GM21423 (cell line): ENCODE results near the gene MACROD2.
"Not testable (repeated sequence)": the region's sequence is repeated elsewhere in the genome, so short reads cannot be mapped to it uniquely, and the experiment has no call there.

Experiments used
- ATAC-seq: cut with Tn5 transposase; IDR thresholded peaks from one replicate; pipeline ENCODE4 v1.9.1; 2021; ENCODE audit warnings: mild to moderate bottlenecking, moderate library complexity; ENCODE audit not compliant: unreplicated experiment

MACROD2 gene

DNA sequence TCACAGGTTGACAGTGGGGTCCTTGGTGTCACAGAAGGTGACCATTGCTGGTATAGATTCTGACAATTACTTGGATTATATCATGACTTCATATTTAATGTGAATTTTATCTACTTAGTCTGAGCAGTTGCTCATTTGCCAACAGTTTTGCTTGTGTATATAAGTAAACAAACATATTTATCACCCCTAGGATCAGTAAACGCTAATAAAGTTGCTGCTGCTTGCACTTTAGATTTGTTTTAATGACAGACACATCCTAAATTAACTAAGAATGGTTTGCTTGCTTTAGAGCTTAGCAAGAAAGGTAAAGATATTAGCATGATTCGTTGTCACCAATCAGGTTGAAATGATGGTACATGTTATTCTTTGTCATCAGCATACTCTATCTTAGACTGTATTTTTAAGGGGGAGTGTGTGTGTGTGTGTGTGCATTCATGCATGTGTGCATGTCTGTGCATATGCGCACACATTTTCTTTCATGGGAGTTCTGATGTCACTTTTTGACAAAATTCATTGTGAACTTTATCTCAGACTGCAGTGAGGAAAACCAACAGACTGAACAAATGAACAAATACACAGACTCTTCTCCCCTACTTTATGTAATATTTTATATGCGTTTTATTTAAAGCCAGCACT is 1124.7 kb downstream of the MACROD2 start:
- no peak for ATAC-seq

DNA sequence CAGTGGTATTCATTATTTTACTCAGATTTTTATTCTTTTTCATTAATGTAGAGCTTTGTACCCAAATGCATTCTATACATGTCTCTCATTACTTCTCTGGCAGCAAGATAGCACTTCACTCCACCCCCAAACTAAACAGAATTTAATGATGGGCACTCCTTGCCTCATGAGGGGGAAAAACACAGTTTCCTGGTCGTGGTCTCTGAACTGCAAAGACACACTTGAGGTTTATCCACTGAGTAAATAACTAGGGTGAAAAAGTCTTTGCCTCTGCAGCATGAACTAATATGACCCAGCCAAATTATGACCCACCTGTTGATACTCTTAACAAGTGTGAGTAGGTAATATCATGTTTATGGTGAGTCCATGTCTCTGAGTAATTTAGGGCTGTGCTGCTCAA is 1127.3 kb downstream of the MACROD2 start:
- no peak for ATAC-seq

DNA sequence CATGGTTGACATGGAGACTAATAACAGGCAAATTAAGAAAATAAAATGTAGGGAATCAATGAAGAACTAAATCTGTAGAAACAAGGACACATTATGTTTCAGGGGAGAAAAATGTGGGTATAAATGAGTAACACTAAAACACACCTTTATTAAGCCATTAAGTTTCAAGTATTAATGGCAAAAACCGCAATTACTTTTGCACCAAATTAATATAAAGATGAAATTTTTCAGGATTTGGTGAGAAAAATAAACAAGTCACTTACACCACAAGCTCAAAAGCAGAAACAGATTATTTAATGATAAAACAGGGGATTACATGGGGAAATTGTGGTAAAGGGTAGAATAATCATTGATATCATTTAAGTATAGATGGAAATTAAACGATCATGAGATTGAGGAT is 1135.9 kb downstream of the MACROD2 start:
- no peak for ATAC-seq

DNA sequence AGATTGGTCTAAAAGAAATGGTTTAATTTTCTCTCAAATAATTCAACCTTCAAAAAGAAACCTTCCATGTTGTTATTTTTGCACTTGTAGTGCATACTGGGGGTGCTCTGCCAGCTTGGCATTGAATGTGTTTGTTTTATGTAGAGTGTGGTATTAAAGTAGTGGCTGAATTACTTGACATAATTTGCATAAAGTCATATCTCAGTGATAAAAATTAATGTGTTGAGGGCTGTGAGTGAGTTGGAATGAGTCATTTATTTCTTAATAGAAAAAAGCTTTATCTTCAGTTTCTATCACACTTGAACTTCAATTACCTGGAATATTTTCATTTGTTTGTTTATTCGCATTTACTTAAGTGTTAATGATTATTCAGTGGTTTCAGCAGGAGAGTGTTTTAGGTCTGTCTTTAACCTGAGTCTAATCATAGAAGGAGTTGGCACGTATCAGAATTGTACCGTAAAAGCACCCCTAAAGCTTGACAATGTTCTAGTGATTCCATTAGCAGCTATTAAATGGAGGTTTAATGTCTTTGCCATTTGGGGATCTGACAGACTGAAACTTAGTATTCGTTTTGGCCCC is 1143.3 kb downstream of the MACROD2 start:
- no peak for ATAC-seq

DNA sequence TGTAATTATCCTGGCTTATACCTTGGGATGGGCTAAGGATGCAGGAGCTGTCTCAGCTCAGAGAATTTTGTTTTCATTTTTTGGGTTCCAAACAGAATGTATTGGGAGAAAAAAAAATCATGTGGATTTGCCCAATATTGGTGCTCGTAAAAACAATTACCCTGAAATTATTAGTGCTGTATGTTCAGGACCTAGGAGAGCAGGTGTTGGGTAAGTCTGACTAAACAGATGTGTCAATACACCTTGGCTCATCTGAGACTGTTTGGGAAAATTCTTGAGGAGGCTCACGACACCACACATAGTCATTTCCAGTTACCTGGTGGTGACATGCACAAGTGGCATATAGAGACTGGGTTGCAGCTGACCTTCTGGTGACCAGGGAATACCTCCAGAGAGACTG is 1144.2 kb downstream of the MACROD2 start:
- no peak for ATAC-seq

DNA sequence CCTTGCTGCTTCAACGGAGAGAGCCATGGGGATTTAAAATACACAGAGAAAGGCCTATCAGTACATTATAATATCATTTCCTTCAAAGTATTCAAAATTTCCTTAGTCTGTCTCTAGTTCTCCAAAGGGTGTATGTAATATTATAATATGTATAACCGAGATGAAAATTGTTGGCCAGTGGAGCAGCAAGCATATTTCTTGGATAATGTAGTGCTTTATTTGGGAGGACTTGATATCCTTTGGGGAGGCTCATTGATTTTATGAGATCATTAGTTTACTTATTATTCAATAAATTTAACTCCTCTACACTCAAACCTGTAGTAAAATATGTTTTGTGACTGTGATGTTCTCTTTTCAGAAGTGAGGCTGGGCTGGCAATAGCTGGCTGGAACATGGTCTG is 1145.0 kb downstream of the MACROD2 start:
- ATAC-seq = no peak

DNA sequence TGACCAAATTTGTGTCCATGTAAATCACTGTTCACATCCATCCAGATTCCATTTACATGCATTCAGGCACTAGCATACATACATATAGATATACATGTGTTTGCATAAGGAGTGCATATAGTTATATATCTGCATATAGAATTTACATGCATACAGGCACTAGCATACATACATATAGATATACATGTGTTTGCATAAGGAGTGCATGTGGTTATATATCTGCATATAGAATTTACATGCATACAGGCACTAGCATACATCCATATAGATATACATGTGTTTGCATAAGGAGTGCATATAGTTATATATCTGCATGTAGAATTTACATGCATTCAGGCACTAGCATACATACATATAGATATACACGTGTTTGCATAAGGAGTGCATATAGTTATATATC is 1145.6 kb downstream of the MACROD2 start:
- ATAC-seq = not testable (repeated sequence)

DNA sequence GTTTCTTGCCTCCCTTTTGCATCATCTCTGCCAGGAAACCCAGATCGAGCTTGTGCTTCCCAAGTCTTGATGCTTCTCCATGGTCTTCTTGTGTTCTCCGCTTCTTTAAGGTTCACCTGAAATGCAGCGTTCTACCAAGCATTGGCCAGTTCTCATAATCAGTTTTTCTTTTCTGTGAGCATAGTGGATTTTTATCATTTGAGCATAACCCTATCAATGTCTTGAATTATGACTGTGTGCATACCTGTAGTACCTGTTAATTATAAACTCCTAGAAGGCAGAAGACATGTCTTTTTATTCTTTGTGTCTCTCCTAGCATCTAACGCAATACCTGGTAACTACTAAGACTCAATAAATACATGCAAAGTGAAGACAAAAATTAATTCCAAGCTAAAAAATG is 1146.5 kb downstream of the MACROD2 start:
- ATAC-seq = no peak

DNA sequence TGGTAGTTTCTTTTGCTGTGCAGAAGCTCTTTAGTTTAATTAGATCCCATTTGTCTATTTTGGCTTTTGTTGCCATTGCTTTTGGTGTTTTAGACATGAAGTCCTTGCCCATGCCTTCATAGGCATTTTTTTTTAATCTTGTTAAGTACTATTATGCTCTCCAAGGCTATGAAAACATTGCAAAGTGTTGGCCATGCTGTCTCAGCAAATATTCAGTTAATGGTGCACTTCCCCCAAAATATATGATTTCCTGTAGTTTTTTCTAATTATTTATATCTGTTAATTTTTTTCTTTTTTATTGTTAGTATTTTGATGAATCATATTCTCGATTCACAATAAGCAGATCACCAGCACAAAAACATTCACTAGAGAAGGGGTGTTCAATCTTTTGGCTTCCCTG is 1148.2 kb downstream of the MACROD2 start:
- ATAC-seq = no peak

DNA sequence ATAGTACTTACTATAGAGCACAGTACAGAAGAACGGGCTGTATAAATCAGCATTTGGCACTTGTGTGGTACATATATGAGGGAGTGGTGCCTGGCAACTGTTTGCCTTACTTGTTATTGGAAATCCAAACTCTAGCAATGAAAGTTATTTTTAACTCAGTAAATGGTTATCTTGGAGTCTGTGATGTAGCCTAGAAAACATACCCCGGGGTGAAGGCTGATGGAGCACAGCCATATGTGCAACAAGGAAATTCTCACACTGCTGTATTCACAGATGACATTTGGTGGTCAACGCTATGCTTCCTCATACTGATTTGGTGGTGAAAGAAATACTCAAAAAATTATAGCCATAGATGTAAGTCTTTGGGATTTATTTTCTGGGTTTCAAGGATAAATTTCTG is 1149.6 kb downstream of the MACROD2 start:
- no peak for ATAC-seq

DNA sequence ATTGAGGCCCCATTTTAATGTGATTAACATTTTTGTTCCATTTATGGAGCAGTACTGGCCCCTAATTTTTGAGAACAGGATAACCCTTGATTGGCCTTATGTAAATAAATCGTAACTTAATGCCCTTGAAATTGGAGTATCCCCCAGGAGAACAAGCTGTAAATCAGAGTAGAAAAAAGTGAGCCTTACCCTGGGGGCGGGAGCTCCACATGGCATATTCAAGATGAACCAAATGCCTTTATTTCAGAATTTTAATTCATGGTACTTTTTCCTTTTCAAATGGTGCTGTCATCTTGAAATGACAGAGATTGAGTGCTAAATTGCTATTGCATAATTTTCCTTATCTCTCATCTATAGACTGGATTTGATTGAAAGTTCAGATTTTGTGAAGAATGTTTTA is 1151.6 kb downstream of the MACROD2 start:
- no peak for ATAC-seq

DNA sequence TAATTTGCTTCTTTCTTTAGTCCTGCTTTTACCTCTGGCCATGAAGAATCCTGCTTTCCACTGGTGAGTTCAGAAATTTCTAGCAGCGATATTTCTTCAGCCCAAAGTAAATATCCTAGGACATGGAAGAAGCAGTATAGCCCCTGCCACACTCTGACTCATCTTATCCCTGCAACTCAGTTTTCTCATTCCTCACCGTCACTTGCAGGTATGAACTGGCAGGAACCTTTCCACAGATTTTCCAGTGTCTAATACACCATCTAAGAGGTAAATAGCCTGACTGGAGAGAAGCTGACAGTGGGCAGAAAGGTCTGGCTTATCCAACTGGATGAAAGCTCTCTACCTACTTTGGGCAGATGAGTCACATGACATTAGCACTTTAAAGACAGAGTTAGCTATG is 1158.8 kb downstream of the MACROD2 start:
- no peak for ATAC-seq

DNA sequence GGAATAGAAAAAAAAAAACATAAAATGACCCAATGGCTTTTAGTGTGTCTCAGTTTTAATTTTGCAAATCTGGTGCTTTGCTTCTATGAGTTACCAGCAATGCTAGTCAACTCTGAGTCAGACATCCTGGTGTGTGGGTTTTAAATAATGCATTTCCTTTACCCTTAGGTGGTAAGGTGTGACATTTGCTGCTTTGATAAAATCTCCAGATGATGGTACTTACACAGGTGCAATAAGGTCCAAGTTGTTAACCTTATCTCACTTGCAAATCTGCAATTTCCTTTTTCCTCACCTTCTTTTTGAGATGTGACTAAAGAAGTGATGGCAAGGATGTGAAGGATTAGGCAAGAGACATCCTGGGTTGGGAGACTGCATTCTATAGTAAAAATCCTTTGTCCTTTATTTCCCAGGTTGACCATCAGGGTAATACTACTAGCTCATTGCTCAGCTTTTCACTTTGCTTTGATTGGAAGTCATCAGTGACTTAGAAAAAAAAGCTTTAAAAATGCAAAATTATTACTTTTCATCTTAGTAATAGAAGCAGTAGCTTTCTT is 1160.6 kb downstream of the MACROD2 start:
- no peak for ATAC-seq

DNA sequence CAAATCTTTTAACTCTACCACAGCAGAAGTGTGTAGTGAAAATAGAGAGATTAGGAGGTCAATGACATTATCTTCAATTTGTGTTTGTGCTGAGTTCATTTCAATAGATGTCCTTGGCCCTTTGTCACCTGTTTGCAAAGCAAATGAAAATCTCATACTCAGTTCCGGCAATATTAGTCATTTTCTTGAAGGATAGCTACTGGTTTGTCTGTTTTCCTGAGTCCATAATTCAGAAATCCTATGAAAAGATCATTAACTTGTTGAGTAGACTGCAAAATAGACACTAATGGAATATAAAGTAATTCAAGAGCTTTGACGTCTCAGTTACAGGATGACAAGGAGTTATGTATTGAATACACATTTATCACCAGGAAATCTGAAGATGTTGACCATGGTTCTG is 1163.2 kb downstream of the MACROD2 start:
- ATAC-seq = no peak

DNA sequence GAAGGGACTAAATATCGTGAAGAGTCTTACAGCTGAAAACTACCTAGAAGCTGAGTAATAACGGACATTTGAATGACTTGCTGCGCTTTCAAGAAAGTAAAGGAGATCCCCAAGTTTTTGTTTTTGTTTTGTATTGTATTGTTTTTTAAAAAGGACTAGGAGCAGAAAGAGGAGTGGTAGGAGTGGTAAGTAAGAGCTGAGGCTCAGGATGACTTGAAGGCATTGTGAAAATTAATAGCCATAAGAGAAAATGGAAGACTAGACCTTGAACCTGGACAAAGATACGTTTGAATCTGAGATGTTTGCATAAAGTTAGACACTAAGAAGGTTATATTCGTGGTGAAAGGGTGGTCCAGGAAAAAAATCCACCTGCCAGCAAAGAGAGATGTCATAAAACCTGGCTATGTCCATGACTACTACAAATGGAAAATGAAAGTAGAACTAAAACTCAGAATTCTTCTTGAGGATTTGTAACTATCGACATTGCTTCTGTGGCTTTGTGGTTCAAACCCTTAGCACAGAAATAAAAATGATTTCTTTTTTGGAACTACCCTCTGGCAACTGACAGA is 1166.8 kb downstream of the MACROD2 start:
- no peak for ATAC-seq

DNA sequence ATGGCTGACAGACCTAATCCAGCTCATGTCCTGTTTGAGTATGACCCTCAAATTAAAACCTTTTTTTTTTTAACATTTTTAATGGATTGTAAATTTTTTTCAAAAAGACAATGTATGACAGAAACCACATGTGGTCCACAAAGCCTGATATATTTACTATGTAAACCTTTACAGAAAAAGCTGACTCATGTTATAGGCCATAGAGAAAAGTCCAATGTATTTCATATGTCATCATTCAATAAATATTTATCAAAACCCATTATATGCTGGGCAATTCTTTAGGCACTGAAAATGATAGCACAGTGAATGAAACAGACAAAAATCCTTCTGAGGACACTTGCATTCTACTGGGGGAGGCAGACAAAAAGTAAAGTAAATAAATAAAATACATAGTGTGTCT is 1168.3 kb downstream of the MACROD2 start:
- no peak for ATAC-seq

DNA sequence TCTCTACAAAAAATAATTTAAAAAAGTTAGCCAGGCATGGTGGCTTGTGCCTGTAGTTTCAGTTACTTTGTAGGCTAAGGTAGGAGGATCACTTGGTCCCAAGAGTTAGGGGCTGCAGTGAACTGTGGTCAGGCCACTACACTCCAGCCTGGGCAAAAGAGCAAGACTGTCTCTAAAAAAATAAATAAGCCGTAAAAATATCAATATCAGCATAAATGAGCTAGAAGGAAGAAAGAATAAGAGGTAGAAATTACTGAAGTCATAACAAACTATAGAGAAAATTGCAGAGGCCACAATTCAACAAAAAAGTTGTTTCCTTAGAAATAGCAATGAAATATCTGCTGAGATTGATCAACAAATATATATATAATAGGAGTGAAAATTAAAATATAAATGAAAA is 1169.4 kb downstream of the MACROD2 start:
- no peak for ATAC-seq

DNA sequence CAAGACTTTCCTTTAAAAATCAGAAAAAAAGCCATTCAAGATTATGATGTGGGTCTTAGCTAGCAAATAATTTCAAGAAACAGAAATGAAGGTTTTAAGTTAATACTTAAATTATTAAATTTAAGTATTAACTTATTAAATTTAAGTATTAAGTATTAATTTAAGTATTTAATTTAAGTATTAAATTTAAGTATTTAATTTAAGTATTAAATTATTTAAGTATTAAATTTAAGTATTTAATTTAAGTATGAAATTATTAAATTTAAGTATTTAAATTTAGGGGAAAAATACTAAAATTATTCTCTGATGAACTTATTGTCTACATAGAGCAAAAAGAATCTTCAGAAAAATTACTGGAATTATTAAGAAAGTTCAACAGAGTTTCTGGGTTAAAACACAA is 1171.4 kb downstream of the MACROD2 start:
- ATAC-seq = no peak

DNA sequence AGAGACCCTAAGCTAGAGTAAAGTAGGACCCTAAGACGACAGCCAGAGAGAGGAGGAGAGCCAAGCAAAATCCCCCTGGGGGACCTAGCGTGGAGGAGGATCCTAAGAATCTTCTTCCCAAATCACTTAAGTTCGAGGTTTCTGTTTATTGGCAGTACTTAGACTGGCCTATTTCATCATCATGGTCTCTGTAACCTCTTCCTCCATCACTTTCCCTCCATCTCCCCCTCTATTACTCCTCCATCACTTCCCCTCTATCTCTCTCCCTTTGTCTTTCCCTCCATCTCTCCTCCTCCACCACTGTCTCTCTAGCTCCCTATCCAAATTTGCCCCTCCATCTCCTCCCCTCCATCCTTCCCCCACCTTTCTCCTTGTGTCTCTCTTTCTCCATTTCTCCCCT is 1175.7 kb downstream of the MACROD2 start:
- ATAC-seq = no peak

DNA sequence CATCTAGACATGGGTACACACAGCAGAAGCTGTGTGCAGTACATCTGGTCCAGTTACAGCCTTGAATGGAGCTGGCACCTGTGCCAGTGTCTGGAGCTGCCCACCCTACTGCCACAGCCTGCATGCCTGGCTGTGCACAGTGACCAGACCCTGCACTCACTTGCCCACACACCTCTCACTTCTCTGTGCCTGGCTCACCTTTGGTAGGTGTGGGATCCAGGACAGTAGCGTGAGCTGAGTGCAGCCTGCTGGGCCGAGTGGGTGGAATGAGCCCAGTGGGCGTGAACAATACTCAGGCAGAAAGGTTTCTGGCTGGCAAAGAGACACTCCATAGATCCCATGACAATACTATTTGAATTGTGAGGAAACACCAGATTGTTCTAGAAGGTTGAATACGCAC is 1181.6 kb downstream of the MACROD2 start:
- ATAC-seq = no peak

DNA sequence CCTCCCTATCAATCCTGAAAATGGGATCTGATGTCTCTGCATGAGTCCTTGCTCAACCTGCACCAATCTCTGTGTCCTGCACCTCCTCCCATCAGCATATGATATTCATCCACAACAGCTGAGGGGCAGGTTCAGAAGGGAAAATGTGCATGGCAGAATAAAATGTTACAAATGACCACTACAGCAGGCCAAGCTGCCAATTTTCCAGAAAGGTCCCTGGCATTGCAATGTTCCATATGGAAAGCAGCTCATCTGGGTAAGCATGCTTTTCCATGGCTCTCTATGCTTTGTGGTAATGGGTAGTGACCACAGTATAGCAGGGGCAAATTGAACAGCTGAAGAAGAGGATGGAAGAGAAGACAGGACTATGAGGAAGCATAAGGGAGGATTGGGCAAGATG is 1183.3 kb downstream of the MACROD2 start:
- ATAC-seq = no peak

DNA sequence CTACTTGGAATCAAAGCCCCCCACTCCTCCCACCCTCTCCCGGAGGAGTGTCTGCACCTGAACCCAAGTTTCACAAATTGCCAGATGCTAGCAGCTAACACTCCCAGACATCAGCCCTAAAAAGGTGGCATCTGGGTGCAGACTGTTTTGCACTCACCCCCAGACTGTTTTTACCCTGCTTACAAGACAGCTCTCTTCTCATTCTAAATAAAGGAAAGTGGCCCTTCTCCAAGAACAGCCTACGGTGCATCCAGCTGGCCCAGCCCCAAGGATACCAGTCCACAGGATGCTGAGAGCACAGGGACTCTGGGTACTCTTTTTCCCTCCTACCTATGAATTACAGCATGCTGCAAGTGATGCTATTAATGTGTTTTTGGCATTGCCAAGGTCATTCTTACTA is 1184.1 kb downstream of the MACROD2 start:
- no peak for ATAC-seq

DNA sequence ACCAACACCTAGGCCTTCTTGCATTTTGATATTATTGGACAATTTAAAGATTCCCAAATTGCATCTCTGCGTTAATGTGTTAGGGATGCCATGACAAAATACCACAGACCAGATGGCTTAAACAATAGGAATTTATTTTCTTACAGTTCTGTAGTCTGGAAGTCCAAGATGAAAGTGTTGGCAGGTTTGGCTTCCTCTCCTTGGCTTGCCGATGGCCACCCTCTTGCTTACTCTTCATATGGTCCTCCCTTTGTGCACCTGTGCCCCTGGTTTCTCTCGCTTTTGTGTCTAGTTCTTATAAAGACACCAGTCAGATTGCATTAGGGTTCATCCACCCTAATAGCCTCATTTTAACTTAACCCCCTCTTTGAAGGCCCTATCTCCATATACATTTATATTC is 1184.5 kb downstream of the MACROD2 start:
- ATAC-seq = no peak
